Fibroblast of skin of left biceps (primary cell): ENCODE results near the gene WDR89.
A peak's percentile ranks its signal among the peaks of the same experiment; 100 is the strongest.
"Not testable (repeated sequence)": the region's sequence is repeated elsewhere in the genome, so short reads cannot be mapped to it uniquely, and the experiment has no call there.

Source experiments
- DNase-seq, 2 experiments: peaks; one replicate each; pipeline ENCODE4 v3.0.0-alpha.2; 2013; ENCODE audit warnings: low read depth in 2 of 2

WDR89 gene

GRCh38 chr14:63652406-63652805, 10.7 kb upstream of the WDR89 start:
- DNase-seq, result no peak

DNA sequence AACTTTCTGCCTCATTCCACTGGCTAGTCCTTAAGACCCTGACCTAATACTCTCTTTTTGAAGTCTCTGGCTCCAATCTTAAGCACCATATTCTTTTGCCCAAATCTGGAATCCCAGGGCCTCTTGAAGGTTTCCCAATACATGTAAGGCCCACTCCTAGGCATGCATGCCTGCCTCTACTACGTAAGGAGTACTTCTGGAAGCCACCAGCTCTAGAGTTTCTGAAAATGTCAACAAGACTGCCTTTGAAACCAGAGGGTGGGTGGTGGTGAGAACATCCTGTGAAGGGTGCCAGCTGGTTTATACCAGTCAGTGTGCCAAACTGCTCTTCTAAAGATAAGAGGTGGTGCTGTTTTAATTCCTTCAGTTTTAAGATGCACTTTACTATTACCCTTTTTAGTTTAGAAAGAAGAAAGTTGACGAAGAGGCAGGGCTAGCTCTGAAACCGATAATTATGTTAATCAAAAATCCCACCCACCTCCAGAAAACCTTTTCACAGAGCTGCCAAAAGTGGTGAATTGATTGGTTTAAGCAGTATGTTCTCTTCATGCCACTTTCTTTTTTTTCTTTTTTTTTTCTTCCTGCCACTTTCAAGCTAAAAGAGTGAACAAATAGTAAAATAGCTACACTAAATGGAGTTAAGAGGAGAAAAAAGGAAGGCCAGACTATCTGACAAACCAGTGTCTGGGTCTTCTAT, 8.7 kb upstream of the WDR89 start:
- DNase-seq, result no peak

- DNase-seq, result no peak
These were observed 6.2 kb upstream of the WDR89 start for GRCh38 chr14:63647696-63648410.

DNA sequence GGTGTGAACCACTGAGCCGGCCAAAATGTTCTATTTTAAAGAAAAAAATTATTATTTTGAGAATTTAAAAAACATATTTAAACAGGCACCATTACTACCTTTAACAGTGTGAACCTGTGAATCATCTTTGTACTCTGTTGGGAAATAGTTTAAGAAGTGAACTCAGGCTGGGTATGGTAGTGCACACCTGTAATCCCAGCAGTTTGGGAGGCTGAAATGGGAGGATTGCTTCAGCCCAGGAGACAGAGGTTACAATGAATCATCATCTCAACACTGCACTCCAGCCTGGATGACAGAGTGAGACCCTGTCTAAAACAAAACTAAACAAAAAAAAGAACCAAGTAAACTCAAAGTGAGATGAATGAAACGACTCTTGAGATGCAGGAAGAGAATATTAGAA, 3.1 kb upstream of the WDR89 start:
- DNase-seq, result no peak

DNA sequence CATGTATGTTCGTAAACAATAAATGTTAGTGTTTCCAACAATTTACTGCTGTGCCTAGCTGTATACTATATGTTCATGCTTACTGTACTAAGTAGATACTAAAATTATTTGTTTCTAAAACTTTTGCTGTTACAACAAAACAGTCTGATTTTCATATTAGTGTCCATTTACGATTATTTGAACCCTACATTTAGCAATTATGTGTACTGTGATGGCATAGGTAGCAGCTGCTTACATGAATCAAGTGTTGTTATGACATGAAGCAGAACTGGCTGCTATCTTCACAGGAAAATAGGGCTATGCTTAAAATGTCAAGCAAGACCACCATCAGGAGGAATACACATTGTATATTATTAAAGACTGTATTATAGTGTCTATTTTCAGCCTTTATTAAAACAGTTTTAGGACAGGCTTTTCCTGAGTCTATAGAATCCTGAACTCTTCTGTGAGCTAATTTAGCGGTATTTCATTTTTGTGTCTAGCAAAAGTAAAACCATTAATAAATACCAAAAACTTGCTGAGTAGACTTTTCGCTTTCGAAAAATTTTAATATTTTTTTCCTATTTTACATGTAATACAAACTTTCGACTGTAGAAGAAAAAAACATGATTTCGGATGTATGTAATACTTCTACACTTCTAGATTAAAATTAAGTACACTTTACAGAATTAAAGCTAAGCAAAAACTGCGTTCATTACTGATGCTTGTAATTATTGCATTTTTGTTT, 1.1 kb upstream of the WDR89 start:
- no peak for DNase-seq

- peak; percentile 84 to 85 for DNase-seq
These were observed 549 bp upstream of the WDR89 start for GRCh38 chr14:63642229-63642611.

GRCh38 chr14:63638493-63638892, 3.2 kb downstream of the WDR89 start:
- DNase-seq, result no peak

DNA sequence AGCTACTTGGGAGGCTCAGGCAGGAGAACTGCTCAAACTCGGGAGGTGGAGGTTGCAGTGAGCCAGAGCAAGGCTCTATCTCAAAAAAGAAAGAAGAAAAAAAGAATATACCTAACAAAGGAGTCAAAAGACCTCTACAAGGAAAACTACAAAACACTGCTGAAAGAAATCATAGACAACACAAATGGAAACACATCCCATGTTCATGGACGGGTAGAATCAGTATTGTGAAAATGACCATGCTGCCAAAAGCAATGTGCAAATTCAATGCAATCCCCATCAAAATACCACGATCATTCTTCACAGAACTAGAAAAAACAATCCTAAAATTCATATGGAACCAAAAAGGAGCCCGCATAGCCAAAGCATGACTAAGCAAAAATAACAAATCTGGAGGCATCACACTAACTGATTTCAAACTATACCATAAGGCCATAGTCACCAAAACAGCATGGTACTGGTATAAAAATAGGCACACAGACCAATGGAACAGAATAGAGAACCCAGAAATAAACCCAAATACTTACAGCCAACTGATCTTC, 5.5 kb downstream of the WDR89 start:
- not testable (repeated sequence) for DNase-seq

- DNase-seq, result no peak
These were observed 7.9 kb downstream of the WDR89 start for GRCh38 chr14:63633801-63634200.

DNA sequence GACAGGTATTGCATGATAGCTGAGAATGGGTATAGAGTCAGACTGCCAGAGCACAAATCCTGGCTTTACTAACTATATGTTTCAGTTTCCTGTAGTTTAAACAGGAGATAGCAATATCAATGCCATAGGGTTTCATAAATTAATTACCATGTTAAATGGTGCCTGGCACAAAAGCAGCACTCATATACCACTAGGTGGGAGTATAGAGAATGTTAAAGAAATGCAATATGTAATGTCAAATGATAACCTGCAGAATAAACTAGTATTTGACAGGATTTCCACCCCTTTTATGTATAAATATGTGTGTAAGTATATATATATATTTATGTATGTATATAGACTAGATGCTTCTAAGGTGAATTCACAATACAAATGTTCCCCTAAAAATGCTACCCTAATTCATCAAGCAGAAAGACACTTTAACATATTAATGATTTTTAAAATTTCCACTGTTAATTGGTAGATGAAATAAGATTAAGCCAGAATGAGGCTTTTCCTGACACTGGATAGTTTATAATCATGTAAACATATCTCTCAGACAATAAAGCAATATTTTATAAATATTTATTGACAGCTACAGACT, 8.6 kb downstream of the WDR89 start:
- DNase-seq, result no peak

GRCh38 chr14:63624701-63625100, 17.0 kb downstream of the WDR89 start:
- no peak for DNase-seq

DNA sequence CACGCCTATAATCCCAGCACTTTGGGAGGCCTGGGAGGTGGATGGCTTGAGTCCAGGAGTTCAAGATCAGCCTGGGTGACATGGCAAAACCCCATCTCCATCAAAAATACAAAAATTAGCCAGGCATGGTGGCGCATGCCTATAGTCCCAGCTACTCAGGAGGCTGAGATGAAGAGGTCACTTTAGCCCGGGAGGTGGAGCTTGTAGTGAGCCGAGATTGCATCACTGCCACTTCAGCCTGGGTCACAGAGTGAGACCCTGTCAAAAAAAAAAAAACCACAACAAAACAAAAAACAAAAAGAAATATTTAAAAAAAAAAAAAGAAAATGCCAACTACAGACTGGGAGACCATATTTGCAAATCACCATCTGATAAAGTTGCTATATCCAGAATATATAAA, 17.5 kb downstream of the WDR89 start:
- no peak for DNase-seq

DNA sequence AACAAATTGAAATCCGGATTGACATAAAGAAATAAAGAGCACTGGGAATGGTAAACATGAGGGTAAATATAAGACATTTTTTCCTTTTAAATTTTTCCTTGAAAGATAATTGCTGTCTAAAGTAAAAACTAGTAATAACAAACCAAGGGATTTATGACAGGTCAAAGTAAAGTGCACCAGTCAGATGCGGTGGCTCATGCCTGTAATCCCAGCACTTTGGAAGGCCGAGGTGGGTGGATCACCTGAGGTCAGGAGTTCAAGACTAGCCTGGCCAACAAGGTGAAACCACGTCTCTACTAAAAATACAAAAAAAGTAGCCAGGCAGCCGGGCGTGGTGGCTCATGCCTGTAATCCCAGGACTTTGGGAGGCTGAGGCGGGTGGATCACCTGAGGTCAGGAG, 19.7 kb downstream of the WDR89 start:
- not testable (repeated sequence) for DNase-seq

GRCh38 chr14:63616015-63616414, 25.7 kb downstream of the WDR89 start:
- no peak for DNase-seq

DNA sequence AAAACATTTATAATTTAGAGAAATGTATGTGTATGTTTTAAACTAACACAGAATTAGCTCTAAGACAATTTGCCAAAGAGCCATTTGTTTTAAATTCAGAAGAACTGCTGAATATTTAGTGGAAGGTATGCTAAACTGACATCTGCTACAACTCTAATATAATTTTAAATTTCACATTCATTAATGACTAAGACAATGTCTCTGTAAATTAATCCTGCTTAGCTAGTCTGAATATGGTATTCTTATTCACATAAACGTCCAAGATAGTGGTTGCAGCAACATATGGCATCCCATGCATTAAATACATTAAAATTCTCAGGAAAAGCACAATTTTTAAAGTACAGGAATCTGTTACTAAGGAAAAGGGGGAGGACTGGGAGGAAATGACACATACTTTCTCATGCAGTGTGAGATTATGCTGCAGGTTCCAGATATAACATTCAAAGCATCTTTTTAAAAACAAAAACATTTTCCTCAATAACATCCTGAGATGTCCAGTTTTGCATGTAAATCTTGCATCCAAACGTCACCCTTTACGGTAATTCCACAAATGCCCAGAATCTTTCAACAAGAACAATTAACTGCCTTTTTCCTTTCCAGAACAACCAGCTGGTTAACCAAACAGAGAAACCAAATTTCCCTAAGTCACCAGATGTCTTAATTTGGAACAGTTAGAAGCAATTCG, 26.9 kb downstream of the WDR89 start:
- DNase-seq, result peak; percentile 21 to 22

DNA sequence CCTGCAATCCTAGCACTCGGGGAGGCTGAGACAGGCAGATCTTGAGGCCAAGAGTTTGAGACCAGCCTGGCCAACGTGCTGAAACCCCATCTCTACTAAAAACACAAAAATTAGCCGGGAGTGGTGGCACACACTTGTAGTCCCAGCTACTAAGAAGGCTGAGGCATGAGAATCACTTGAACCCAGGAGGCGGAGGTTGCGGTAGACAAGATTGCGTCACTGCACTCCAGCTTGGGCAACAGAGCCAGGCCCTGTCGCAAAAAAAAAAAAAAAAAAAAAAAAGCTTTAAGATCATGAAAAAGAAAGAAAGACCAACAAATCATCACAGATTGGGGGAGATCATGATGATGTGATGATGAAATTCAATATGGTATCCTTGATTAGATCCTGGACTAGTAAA, 30.6 kb downstream of the WDR89 start:
- no peak for DNase-seq

GRCh38 chr14:63605041-63605532, 36.6 kb downstream of the WDR89 start:
- no peak for DNase-seq

DNA sequence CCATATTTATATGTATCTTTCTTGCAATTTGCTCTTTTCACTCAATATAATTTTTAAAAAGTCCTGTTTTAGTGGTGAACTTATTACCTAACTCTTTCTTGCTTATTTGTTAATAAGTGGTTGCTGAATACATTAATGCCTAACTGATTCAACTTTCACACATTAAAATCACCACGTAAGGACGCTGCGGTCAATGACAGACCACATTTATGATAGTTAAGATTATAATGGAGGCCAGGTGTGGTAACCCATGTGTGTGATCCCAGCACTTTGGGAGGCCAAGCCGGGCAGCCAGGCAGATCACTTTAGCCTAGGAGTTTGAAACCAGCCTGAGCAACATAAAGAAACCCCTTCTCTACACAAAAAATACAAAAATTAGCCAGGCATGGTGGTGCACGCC, 37.0 kb downstream of the WDR89 start:
- DNase-seq, result no peak

GRCh38 chr14:63603749-63604277, 37.9 kb downstream of the WDR89 start:
- no peak for DNase-seq

- no peak for DNase-seq
These were observed 42.9 kb downstream of the WDR89 start for GRCh38 chr14:63598807-63599206.

GRCh38 chr14:63596998-63597658, 44.5 kb downstream of the WDR89 start:
- DNase-seq, result no peak
